Activated T-cell treated with anti-CD3 and anti-CD28 coated beads for 4 hours (primary cell): Measurements from ENCODE around the gene PIGS.
"Not testable (repeated sequence)": the region's sequence is repeated elsewhere in the genome, so short reads cannot be mapped to it uniquely, and the experiment has no call there.

Source experiments
- DNase-seq: peaks from one replicate; pipeline ENCODE4 v3.0.0-alpha.2; 2020

Gene PIGS

GRCh38 chr17:28528327-28529012 is 42.9 kb downstream of the PIGS start:
- no peak for DNase-seq

GRCh38 chr17:28527859-28528258 is 43.5 kb downstream of the PIGS start:
- no peak for DNase-seq

- no peak for DNase-seq
Measured at GRCh38 chr17:28527181-28527681, 44.1 kb downstream of the PIGS start.

- no peak for DNase-seq
Measured at GRCh38 chr17:28526381-28526780, 44.9 kb downstream of the PIGS start.

GRCh38 chr17:28524476-28525424 is 46.6 kb downstream of the PIGS start:
- DNase-seq, result no peak

GRCh38 chr17:28523876-28524275 is 47.4 kb downstream of the PIGS start:
- DNase-seq, result no peak

GRCh38 chr17:28523186-28523585 is 48.1 kb downstream of the PIGS start:
- no peak for DNase-seq

GRCh38 chr17:28522281-28522680 is 49.0 kb downstream of the PIGS start:
- DNase-seq, result not testable (repeated sequence)

GRCh38 chr17:28521311-28522085 is 49.8 kb downstream of the PIGS start:
- DNase-seq, result no peak

- DNase-seq, result no peak
Measured at GRCh38 chr17:28520687-28521086, 50.6 kb downstream of the PIGS start.

- DNase-seq, result no peak
Measured at GRCh38 chr17:28519236-28519635, 52.1 kb downstream of the PIGS start.

- no peak for DNase-seq
Measured at GRCh38 chr17:28518578-28518977, 52.7 kb downstream of the PIGS start.

GRCh38 chr17:28518132-28518531 is 53.2 kb downstream of the PIGS start:
- DNase-seq, result no peak

- DNase-seq, result no peak
Measured at GRCh38 chr17:28515518-28515917, 55.8 kb downstream of the PIGS start.

GRCh38 chr17:28514561-28515002 is 56.7 kb downstream of the PIGS start:
- DNase-seq, result no peak

GRCh38 chr17:28513476-28513875 is 57.8 kb downstream of the PIGS start:
- DNase-seq, result no peak

- no peak for DNase-seq
Measured at GRCh38 chr17:28511858-28512461, 59.4 kb downstream of the PIGS start.

- DNase-seq, result no peak
Measured at GRCh38 chr17:28509789-28510188, 61.5 kb downstream of the PIGS start.

GRCh38 chr17:28508211-28508724 is 63.1 kb downstream of the PIGS start:
- DNase-seq, result no peak

- no peak for DNase-seq
Measured at GRCh38 chr17:28507567-28508203, 63.6 kb downstream of the PIGS start.

GRCh38 chr17:28506763-28507487 is 64.4 kb downstream of the PIGS start:
- DNase-seq, result no peak
